Hypothalamus (tissue), 51 donors: ENCODE measurements around the gene SLC51A.
"Not testable (repeated sequence)": the region's sequence is repeated elsewhere in the genome, so short reads cannot be mapped to it uniquely, and the experiment has no call there.

Experiments
- DNase-seq, 51 donors: peaks; one replicate each; lab custom pipeline; 2025; lab: John Stamatoyannopoulos, UW

The SLC51A gene

DNA sequence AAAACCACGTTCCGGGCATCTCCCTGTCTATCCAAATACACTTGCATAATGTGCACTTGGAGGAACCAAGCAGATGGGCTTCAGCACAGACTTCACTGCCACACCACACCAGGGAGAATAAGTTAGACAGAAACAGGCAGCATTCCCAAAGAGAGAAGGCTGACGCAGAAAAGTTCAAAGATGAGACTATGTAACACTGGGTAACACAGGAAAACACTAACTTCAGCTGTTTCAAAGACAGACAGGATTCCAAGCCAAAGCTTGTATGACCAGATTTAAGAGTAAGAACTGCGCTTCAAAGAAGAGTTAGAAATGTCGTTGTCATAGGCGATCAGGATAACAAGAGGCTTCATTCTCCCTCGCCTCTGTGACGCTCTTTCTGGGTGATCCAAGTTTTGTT lies 19.9 kb downstream of the SLC51A start:
- no peak for DNase-seq

DNA sequence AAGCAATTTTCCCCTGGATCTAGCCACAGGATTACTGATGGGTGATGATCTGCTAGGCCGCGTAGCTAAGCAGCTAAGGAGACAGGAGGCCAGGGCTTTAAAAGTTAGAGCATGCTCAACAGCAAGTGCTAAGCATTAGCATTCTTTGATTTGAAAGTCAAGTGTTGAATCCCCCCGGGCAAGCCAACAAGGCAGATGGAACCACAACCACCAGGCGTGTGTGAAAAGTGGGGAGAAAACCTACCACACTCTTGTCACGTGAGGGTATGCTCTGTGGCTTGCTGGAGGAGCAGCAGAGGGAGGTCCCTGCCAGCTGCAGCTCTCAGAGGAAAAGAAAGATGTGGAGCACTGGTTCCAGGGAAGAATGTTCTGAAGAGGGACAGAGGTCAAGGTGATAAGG lies 20.9 kb downstream of the SLC51A start:
- no peak for DNase-seq

DNA sequence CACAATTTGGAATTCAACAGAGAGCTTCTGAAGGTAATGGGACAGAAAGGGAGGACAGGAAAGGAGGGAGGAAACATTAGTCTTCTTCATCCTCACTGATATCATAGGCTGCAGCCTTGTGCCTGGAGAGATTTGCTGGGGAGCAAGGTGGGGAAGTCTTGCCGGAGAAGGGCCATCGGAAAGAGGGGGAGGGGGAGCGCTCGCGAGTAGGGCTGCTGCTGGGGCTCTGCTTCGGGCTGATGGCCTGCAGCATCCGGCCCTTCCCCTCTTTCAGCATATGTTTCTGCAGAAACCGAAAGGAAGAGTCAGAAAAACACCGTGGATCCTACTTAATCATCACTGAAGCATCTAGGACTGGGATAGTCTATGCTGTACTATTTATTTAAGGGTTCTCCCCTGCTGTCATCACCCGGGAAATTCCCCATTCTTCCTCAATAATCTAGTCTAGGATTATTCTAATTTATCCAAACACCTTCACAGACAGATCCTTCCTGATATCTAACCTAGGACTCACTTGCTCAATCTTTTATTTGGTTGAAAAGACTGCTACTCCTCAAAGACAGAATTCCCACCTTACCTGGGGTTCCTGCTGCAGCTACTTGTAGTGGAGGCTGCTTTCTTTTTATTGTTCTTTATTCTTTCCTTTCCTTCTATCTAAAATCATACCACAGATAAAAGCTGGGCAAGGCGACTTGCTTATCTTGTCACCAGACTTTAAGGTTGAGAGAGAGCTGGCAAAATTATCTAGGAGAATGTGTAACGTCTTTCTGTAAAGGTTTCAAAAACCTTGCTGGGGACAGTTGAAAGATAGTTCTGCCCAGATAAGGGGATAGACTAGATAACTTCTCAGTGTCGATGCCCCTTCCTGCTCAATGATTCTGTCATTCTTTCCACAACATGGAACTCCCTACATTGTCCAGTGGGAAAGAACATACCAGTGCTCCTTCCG lies 22.6 kb downstream of the SLC51A start:
- no peak for DNase-seq

DNA sequence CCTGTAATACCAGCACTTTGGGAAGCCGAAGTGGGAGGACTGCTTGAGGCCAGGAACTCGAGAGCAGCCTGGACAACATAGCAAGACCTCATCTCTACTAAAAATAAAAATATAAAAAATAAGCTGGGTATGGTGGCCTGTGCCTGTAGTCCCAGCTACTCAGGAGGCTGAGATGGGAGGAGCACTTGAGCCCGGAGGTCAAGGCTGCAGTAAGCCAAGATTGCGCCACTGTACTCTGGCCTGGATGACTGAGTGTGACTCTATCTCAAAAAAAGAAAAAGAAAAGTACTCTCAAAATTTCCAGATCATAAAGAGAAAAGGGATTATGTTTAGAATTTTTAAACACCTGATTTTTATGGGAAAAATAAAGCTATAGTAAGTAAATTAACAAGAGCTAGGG lies 24.1 kb downstream of the SLC51A start:
- DNase-seq: no peak

DNA sequence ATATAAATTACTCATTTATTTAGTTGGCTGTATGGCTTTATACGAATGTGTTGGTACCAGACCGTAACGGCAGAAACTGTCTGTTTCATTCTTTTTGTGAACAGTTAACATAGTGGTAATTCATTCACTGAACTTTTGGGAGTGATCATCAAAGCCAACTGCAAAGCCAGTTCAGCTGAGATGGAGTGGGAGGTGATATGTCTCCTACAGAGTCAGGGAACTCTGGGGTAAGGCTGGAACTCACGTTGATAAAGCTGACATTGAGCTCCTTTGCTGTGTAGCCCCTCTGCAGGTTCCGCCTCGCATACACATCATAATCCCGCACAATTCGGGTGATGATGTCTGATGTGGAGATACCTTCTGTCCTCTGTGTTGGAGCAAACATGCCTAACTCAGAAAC lies 25.4 kb downstream of the SLC51A start:
- no peak for DNase-seq

DNA sequence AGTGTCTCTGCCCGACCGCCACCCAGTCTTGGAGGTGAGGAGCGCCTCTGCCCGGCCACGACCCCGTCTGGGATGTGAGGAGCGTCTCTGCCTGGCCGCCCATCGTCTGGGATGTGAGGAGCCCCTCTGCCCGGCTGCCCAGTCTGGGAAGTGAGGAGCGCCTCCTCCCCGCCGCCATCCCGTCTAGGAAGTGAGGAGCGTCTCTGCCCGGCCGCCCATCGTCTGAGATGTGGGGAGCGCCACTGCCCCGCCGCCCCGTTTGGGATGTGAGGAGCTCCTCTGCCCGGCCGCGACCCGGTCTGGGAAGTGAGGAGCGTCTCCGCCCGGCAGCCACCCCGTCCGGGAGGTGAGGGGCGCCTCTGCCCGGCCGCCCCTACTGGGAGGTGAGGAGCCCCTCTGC lies 27.8 kb downstream of the SLC51A start:
- not testable (repeated sequence) for DNase-seq

DNA sequence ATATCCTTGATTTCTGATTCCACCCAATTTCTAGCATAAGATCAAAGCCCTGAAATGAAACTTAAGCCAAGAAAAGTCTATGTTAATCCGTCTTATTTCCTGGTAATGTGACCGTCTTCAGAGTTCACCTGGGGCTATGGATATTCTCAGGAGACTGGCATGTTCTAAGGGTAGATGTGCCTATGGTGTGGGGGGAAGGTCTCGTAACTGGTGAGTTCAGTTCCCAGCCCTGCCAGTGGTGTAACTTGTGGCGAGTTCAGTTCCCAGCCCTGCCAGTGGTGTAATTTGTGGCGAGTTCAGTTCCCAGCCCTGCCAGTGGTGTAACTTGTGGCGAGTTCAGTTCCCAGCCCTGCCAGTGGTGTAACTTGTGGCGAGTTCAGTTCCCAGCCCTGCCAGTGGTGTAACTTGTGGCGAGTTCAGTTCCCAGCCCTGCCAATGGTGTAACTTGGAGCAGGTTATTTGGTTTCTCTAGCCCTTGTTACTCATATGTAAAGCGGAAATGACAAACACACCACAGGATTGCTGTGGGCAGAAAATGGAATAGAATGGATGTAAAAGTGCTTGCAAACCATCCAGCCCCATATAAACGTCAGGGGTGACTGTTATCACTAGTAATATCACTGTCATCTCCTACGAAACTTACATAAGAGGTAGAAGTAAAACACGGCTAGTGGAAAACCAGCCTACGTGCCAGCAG lies 30.4 kb downstream of the SLC51A start:
- DNase-seq: no peak

DNA sequence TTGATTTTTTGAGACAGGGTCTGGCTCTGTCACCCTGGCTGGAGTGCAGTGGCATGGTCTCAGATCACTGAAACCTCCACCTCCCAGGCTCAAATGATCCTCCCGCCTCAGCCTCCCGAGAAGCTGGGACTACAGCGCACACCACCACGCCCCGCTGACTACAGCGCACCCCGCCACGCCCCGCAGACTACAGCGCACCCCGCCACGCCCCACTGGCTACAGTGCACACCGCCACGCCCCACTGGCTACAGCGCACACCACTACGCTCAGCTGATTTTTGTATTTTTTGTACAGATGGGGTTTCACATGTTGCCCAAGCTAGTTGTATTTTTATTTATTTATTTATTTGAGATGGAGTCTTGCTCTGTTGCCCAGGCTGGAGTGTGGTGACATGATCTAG lies 35.6 kb downstream of the SLC51A start:
- DNase-seq: no peak

DNA sequence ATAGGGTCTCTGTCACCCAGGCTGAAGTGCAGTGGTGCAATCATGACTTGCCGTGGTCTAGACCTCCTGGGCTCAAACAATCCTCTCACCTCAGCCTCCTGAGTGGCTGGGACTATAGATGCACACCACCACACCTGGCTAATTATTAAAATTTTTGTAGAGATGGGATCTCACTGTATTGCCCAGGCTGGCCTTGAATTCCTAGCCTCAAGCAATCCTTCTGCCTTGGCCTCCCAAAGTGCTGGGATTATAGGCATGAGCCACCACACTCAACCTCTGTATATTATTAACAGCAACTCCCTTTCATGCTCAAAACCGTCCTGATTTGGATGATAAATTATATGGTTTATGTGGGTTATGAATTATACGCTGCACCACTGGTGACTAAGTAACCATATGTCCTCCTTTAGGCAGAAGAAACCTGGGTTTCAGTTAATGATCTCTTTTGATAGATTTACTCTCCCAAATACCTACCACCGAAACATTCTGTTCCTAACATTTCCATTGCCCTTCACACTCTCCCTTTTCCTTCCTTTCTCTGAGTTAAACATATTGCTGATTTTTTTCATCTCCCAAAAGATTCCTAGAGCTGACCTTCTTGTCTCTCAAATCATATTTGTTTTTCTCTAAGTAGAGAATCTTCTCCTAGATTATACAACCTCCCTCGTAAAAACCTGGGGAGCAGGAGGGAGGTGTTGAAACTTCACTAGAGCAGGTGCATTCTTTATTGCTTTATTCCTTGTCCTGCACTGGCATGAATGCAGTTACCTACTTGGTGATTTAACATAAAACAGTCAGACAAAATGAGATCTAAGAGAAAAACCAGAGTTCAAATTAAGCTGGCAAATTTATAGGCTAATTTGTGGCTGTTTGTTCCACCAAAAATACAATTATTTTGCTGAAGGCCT lies 38.3 kb downstream of the SLC51A start:
- DNase-seq: no peak

DNA sequence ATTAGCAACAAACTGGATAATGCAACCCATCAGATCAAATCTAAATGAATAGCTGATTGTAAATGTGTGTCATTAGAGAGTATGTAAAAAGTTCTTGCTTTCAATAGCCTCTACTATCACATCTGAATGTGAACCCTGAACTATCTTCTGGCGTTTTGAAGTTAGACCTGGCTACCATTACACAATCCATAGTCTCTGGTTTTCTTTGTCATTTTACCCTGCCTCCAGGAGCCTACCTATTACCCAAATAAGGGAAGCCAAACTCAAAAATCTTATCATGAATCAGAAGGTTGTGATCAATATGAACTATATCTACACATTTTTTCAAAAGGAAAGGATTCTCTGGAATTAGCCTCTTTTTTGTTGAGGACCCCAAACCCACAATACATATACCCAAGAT lies 39.4 kb downstream of the SLC51A start:
- DNase-seq: no peak

DNA sequence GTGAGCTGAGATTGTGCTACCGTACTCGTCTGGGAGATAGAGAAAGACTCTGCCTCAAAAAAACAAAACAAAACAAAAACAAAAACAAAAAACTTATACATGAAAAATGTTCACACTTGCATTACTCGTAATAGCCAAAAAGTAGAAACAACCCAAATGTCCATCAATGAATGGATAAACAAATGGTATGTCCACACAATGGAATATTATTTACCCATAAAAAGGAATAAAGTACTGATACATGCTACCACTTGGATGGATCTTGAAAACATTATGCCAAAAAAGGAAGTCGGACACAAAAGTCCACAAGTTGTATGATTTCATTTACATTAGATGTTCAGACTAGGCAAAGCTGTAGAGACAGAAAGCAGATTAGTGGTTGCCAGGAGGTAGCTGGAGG lies 44.5 kb downstream of the SLC51A start:
- DNase-seq: no peak

DNA sequence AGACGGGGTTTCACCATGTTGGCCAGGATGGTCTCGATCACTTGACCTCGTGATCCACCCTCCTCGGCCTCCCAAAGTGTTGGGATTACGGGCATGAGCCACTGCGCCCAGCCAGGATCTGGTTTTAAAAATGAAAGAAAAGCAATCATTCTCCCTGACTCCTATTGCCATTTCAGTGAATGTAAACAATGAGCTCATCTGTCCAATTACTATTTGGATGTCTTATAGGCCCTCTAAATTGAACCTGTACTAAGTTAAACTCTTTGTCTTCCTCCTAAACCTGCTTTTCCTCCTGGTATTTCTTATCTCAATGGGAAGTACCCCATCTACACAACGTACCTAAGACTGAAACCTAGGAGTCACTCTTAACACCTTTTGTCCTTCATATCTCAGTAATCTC lies 47.5 kb downstream of the SLC51A start:
- DNase-seq: no peak

DNA sequence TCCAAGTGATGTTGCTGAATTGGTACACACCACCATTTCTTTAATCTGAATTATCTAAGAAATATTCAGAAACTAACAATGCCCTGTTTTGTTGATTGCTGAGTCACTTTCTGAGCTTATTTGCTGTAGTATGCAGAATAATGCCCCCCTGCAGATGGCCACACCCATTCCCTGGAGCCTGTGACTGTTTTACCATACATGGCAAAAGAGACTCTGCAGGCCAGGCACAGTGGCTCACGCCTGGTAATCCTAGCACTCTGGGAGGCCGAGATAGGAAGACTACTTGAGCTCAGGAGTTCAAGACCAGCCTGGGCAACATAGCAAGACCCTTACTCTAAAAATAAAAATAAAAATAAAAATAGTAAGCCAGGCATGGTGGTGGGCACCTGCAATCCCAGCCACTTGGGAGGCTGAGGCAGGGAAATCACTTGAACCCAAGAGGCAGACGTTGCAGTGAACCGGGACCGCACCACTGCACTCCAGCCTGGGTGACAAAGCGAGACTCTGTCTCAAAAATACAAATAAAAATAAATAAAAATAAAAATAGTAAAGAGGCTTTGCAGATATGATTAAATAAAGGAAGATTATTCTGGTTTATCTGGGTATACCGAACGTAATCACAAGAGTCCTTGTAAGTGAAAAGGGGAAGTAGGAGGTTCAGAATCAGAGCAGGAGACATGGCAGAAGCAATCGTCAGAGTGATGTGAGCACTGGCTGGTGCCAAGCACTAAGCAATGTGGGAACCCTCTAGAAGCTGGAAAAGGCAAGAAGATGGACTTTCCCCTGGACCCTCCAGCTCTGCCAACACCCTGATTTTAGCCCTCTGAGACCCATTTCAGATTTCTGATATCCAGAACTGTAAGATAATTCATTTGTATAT lies 52.2 kb downstream of the SLC51A start:
- DNase-seq: no peak

DNA sequence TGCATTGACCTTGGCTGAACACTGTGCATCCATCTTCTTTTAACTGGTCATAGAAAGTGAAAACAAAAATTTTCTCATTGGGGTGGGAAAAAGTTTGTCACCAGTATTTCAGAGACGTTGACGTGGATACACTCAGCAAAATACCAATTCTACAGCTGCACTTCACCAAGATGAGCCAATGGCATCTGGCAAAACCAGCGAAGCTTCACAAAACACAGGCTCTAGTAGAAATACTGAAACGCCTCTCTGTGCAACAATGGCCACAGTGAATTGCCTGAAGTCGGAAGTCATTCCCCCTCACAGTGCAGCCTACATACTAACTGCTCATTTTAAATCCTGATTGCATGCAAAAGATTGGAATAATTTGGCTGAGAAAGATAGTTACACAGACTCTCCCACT lies 54.2 kb downstream of the SLC51A start:
- peak in 4 of 51 donors; percentile 4 to 16 (median 6) for DNase-seq

DNA sequence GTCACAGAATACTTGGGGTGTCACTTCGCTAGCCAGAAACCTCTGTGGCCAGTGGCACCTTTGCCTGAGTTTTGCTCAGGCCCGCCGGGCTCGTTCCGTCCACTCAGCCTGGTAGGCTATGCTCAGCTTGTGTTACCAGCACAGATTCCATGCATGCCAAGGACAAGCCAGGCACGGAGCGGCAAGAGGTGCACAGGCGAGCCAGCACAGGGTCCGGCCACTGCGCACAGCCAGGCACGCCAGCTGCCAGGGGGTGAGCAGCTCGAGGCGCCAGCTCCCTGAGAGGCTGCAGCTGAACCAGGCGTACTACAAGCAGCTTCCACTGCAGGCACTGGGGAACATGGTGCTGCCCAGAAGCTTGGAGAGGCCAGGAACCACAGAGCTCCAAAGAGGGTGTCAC lies 56.5 kb downstream of the SLC51A start:
- no peak for DNase-seq

DNA sequence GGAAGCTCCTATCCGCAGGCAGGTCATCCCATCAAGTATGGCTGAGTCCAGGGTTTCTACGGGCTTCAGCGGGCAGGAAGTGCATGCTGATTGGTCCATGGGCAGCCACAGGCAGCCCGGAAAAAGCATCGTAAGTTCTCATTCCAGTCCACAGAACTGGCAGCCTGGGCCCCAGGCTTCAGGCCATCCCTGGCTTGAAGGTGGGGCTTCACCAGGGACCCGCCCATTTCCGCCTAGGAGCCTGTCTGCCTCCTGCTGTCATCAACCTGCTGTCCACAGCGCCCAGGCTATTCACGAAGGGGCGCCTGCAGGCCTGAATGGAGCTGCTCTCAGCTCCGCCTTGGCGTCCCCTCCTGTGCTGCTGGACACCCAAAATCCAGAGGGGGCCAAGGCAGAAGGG lies 57.3 kb downstream of the SLC51A start:
- no peak for DNase-seq

DNA sequence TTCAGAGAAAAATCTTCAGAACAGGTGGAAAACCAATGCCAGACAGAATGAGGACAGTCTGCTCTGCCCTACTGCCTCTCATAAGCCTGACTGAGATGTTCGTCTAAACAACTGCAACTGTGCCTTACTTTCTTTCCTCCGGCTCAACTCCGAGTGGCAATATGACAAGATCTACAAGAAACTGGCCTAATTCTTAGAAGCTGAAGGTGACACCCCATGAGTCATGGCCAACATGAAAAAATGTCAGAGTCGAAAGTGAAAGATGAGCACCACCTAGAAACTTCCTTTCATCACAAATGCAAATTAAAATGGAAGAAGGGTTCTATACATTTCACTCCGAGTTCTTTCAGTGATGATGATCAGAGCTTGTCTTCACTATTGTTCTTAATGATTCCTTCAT lies 58.3 kb downstream of the SLC51A start:
- no peak for DNase-seq

DNA sequence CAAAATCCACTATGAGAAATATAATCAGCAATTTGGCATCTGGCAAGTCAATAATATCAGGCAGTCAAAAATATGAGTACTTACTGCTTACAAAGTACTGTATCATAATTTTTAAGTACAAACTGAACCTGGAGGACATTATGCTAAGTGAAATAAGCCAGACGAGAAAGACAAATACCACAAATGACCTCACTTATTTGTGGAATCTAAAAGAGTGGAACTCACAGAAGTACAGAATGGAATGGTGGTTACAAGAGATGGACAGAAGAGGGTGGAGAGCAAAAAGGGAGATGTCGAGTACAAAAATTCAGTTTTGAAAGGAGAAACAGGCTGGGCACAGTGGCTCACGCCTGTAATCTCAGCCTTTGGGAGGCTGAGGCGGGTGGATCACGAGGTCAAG lies 58.8 kb downstream of the SLC51A start:
- no peak for DNase-seq

DNA sequence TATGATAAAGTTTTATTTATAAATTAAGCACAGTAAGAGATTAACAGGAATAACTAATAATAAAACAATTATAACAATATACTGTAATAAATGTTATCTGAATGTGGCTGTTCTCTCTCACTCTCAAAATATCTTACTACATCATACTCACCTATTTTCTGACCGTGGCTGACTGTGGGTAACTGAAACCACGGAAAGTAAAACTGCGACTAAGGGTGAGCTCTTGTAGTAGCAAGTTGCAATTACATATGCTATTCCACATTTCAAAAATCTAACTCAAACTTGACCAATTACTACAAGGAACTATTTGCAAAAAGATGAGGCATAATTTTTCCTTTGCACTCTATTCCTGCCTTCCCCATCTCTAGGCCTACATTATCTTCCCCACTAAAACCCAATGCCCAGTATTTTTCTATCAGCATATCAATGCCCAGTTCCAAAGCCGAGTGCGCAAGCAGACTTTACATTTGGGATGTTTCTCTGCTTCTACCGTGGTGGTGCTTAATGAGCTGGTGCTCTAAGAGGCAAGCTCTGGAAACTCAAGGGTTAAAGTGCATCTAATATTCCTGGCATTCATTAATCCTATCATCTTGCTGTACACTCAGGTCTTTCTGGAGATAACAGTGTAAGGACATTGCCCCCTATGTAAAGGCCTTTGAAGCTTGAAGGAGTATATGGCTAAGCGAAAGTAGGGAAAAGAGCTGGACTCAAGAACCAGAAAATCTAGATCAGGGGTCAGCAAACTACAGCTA lies 64.5 kb downstream of the SLC51A start:
- no peak for DNase-seq
